Esophagus squamous epithelium (tissue), 5 donors: ENCODE measurements around the gene CCNB3. TPM values are rescaled to one million over a fixed set of nuclear protein-coding genes. Genes with fewer than 3 reads are reported as not detected.

ENCODE experiments used
- DNase-seq: peaks from one replicate; lab custom pipeline; 2025; lab: John Stamatoyannopoulos, UW
- H3K27ac ChIP-seq, 4 donors: fragments of 200-600 bp; sonication (generic); one replicate each; pipeline ENCODE4 v1.5.1; 2016 to 2019; ENCODE audit warnings: mild to moderate bottlenecking in 1 of 4
- H3K27me3 ChIP-seq, 4 donors: fragments of 200-600 bp; sonication (generic); 1 replicate in 3 of 4; 2 replicates in 1 of 4; pipeline versions ENCODE4 v1.5.1 to v1.6.0; 2017 to 2021; ENCODE audit warnings: antibody characterized with exemption in 1 of 4
- H3K36me3 ChIP-seq, 3 donors: fragments of 200-600 bp; sonication (generic); one replicate each; pipeline ENCODE4 v1.5.1; 2016 to 2019
- H3K4me1 ChIP-seq, 3 donors: fragments of 200-600 bp; sonication (generic); one replicate each; pipeline ENCODE4 v1.5.1; 2017 to 2019
- H3K4me3 ChIP-seq, 4 donors: fragments of 200-600 bp; sonication (generic); 1 replicate in 3 of 4; 2 replicates in 1 of 4; pipeline ENCODE4 v1.5.1; 2016 to 2019; ENCODE audit warnings: mild to moderate bottlenecking in 2 of 4, moderate library complexity in 1 of 4
- H3K9me3 ChIP-seq, 3 donors: fragments of 200-600 bp; sonication (generic); one replicate each; pipeline ENCODE4 v1.5.1; 2016 to 2019
- POLR2A ChIP-seq, 4 donors: fragments of 450-650 bp; IDR thresholded peaks; one replicate each; pipeline ENCODE4 v1.6.1; 2017; ENCODE audit warnings: antibody characterized with exemption in 4 of 4, mild to moderate bottlenecking in 4 of 4, moderate library complexity in 3 of 4
- WGBS, 2 donors: methylation state at CpG; one replicate each; pipeline ENCODE4 v1.1.5; 2018; 5-methylcytosine and 5-hydroxymethylcytosine counted together
- intact Hi-C: fragments of 100-400 bp; cut with DNase I; formaldehyde crosslinking; loops from one replicate; pipeline ENCODE4 v1.15.0; 2022
- total RNA-seq, 4 donors: library from RNA; depleted of rRNA; stranded (reverse); fragments of >200 nt; gene quantifications; one replicate each; pipeline ENCODE4 v1.1.0, GENCODE V29; 2016
- TF ChIP-seq, protein P1 (sequence below), 6 experiments: fragments of 450-650 bp in 4 of 6; fragments of 200-600 bp in 2 of 6; sonication (generic) in 2 of 6; IDR thresholded peaks; one replicate each; pipeline ENCODE4 v1.5.1; 2016 to 2019; ENCODE audit warnings: antibody characterized with exemption in 6 of 6, mild to moderate bottlenecking in 4 of 6, moderate library complexity in 4 of 6
- donor health status: DM: yes; HTN: yes; CAD: no.

CCNB3 gene
- total RNA-seq, 4 donors from 2014 or later: 0.32 to 0.57 (median 0.44) TPM

DNA sequence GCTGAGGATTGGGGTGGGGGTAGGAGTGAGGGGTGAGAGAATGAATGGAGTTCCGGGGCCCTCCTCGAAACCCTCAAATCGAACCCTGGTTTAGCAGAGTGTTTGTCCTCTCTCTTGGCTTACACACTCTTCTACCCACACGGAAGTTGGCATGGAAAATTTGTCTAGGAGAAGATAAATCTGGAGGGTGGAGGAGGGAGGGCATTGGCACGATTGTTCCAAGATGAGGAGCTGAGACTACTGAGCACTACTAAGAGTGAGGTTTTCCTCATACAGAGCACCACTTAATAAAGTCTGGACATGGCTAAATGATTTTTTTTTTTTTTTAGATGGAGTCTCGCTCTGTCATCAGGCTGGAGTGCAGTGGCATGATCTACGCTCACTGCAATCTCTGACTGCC lies 37.2 kb upstream of the CCNB3 start:
- H3K4me3 ChIP-seq: no peak overlapping the region
- 47 to 57% methylated on average over 3 to 7 of the region's 7 CpGs for WGBS, 2 donors

GRCh38 chrX:50168241-50168687 lies 36.3 kb upstream of the CCNB3 start:
- DNase-seq: no peak
- H3K36me3 ChIP-seq: no peaks in the 10 kb centered on the region
- intact Hi-C loops: no loop called here
- H3K4me3 ChIP-seq: no peak overlapping the region
- WGBS, 2 donors: 53 to 58% methylated on average over 2 to 5 of the region's 5 CpGs
- no peaks in the 10 kb centered on the region for H3K4me1 ChIP-seq
- no peaks in the 10 kb centered on the region for H3K27me3 ChIP-seq
- H3K9me3 ChIP-seq: no peaks in the 10 kb centered on the region
- no peak overlapping the region for H3K27ac ChIP-seq
- TF ChIP-seq, protein P1, sequence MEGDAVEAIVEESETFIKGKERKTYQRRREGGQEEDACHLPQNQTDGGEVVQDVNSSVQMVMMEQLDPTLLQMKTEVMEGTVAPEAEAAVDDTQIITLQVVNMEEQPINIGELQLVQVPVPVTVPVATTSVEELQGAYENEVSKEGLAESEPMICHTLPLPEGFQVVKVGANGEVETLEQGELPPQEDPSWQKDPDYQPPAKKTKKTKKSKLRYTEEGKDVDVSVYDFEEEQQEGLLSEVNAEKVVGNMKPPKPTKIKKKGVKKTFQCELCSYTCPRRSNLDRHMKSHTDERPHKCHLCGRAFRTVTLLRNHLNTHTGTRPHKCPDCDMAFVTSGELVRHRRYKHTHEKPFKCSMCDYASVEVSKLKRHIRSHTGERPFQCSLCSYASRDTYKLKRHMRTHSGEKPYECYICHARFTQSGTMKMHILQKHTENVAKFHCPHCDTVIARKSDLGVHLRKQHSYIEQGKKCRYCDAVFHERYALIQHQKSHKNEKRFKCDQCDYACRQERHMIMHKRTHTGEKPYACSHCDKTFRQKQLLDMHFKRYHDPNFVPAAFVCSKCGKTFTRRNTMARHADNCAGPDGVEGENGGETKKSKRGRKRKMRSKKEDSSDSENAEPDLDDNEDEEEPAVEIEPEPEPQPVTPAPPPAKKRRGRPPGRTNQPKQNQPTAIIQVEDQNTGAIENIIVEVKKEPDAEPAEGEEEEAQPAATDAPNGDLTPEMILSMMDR (IDR thresholded peaks at IDR 0.05): no peak
- no peak for TF ChIP-seq POLR2A (IDR thresholded peaks at IDR 0.05)

More for the DNA sequence above, 37.2 kb upstream of the CCNB3 start:
- H3K9me3 ChIP-seq: no peaks in the 10 kb centered on the region
- no peaks in the 10 kb centered on the region for H3K27me3 ChIP-seq
- H3K36me3 ChIP-seq: no peaks in the 10 kb centered on the region
- H3K4me1 ChIP-seq: no peaks in the 10 kb centered on the region
- H3K27ac ChIP-seq: no peak overlapping the region
- no peak for DNase-seq
- TF ChIP-seq, protein P1 (IDR thresholded peaks at IDR 0.05): no peak
- TF ChIP-seq POLR2A (IDR thresholded peaks at IDR 0.05): no peak
- intact Hi-C loops: no loop called here

DNA sequence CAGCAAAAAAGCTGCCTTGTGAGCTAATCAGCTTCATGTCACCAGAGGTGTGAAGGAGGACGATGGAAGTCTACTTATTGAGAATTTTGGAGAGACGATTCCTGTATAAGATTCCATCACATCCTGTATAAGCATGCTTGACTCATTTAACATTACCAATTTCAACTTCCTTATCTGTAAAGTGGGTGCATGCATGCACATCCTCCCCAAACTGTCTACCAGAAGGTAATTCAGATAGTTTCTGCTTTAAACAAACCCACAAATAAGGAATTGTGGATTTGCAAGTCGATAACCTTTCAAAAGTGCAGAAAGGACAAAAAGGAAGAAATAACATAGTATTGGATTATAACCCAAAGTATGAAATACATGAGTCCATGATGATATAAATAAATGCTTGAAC lies 34.8 kb upstream of the CCNB3 start:
- Histone ChIP-seq H3K9me3 (no peaks in the 10 kb centered on the region), H3K36me3 (no peaks in the 10 kb centered on the region), H3K4me1 (no peaks in the 10 kb centered on the region), H3K27ac (no peak overlapping the region), H3K27me3 (no peaks in the 10 kb centered on the region), H3K4me3 (no peak overlapping the region)
- TF ChIP-seq POLR2A (IDR thresholded peaks at IDR 0.05): no peak
- TF ChIP-seq, protein P1 (IDR thresholded peaks at IDR 0.05): no peak
- 75 to 79% methylated on average over 1 to 3 of the region's 3 CpGs for WGBS, 2 donors
- no peak for DNase-seq
- intact Hi-C loops: no loop called here

DNA sequence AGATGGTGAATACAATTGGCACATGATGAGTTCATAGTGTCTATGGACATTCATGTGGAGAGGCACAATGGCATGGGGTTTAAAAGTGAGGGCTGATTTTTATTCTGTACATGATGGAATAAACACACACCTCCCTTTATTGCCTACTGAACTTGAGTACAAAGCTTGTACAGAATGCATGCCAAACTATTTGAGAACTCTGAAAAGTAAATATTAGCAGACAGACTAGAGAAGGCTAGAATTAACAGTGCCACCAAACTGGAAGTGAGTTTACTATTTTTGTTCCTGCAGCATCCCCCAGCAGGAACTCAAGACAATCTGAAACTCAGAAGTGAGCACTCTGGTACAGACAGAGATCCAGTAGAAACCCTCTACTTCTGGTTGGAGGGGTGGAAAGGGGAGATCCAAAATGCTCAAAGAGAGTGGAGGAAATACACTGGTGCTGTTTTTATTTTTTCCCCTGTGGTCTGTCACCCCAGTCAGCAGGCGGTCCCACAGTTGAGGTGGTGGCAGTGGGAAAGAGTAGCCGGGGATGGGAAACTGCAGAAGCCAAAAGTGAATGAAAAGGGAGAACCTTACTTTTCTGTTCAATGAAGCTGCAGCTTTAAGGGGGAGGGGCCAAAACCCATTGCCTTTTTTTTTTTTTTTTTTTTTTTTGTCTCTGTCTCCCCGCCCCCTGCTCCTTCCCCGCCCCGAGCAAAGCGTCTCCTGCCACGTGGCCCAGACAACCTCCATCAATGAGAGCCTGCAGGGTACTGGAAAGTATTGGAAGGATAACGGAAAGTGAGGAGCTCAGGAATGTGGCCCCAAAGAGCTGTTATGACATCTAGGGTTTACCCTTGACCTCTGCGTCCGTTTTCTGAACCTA lies 24.3 kb upstream of the CCNB3 start:
- DNase-seq: no peak
- Histone ChIP-seq H3K36me3 (no peaks in the 10 kb centered on the region), H3K4me3 (no peak overlapping the region), H3K27ac (no peak overlapping the region), H3K27me3 (no peaks in the 10 kb centered on the region), H3K4me1 (no peaks in the 10 kb centered on the region), H3K9me3 (no peaks in the 10 kb centered on the region)
- no peak for TF ChIP-seq POLR2A (IDR thresholded peaks at IDR 0.05)
- TF ChIP-seq, protein P1 (IDR thresholded peaks at IDR 0.05): no peak
- intact Hi-C loops: no loop called here
- WGBS, 2 donors: 52 to 67% methylated on average over 2 to 10 of the region's 10 CpGs

DNA sequence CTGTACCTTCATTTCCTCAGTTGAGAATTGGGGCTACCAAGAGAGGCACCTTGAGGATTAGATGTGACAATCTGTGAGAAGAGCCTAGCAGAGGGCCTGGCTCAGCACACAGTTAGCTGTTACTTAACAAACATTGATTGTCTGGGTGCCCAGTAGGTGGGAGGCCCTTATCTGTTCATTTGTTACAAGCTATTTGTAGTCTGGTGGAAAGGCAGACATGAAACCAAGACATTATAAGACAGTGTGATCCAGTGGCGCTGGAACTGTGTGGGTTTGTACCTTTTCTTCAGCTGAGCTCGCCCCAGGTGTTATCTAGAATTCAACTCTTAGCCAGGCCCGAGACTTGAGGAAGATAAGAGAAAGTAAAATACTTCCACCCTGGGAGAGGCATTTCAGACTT lies 20.7 kb upstream of the CCNB3 start:
- intact Hi-C loops: no loop called here
- H3K36me3 ChIP-seq: no peaks in the 10 kb centered on the region
- TF ChIP-seq, protein P1 (IDR thresholded peaks at IDR 0.05): no peak
- no peak for TF ChIP-seq POLR2A (IDR thresholded peaks at IDR 0.05)
- H3K27me3 ChIP-seq: no peaks in the 10 kb centered on the region
- 70 to 81% methylated on average over 2 to 3 of the region's 3 CpGs for whole genome bisulfite sequencing, 2 donors
- DNase-seq: no peak
- H3K27ac ChIP-seq: no peak overlapping the region
- no peak overlapping the region for H3K4me3 ChIP-seq
- H3K9me3 ChIP-seq: no peaks in the 10 kb centered on the region
- peaks cover 0 to 5% (median 0%) of the 10 kb centered on the region in 3 donors for H3K4me1 ChIP-seq
